ENCODE measurements around the gene TPRG1L. TPM values are rescaled to one million over a fixed set of nuclear protein-coding genes. Genes with fewer than 3 reads are reported as not detected.

Gene TPRG1L
- polyA plus RNA-seq, 1 experiment = 44.2 TPM

GRCh38 chr1:3612123-3612522 is 12.7 kb upstream of the TPRG1L start:
- H3K4me3 ChIP-seq (ENCODE audit: low read depth, low read length) = no peak overlapping the region
- peaks cover 45% of the 10 kb centered on the region for H3K27me3 ChIP-seq (ENCODE audit: control insufficient read depth, insufficient read depth, low read length)
- ChIA-PET CTCF (no interaction called here), POLR2A (no interaction called here)
- TF ChIP-seq CTCF (IDR thresholded peaks at IDR 0.05; ENCODE audit: low read depth, low read length) = no peak
- no peak overlapping the region for H3K27ac ChIP-seq (ENCODE audit: low read depth, low read length)
- no peaks in the 10 kb centered on the region; the same call in 1 of the 2 replicates for H3K9me3 ChIP-seq (ENCODE audit: control insufficient read depth, insufficient read depth, low read length)
- no peak for DNase-seq (ENCODE audit: low read depth, low spot score)

GRCh38 chr1:3614755-3615742 is 9.8 kb upstream of the TPRG1L start:
- no peak for DNase-seq (ENCODE audit: low read depth, low spot score)
- H3K27me3 ChIP-seq (ENCODE audit: control insufficient read depth, insufficient read depth, low read length) = peaks cover 28% of the 10 kb centered on the region
- no peak overlapping the region for H3K4me3 ChIP-seq (ENCODE audit: low read depth, low read length)
- POLR2A ChIA-PET = no interaction called here
- H3K9me3 ChIP-seq (ENCODE audit: control insufficient read depth, insufficient read depth, low read length) = no peaks in the 10 kb centered on the region; the same call in 1 of the 2 replicates
- TF ChIP-seq CTCF (IDR thresholded peaks at IDR 0.05; ENCODE audit: low read depth, low read length) = peak; percentile 60
- H3K27ac ChIP-seq (ENCODE audit: low read depth, low read length) = no peak overlapping the region
- CTCF ChIA-PET = interaction anchor here (0.5 to 2.1 kb wide), 10 partner anchors 11 to 123 kb away, joined by 3 to 9 read pairs (median 3); no protein-coding TSS in a partner anchor

GRCh38 chr1:3616861-3617260 is 8.0 kb upstream of the TPRG1L start:
- Histone ChIP-seq H3K4me3 (ENCODE audit: low read depth, low read length) (no peak overlapping the region), H3K27ac (ENCODE audit: low read depth, low read length) (no peak overlapping the region), H3K27me3 (ENCODE audit: control insufficient read depth, insufficient read depth, low read length) (peaks cover 16% of the 10 kb centered on the region), H3K9me3 (ENCODE audit: control insufficient read depth, insufficient read depth, low read length) (no peaks in the 10 kb centered on the region; the same call in 1 of the 2 replicates)
- no peak for DNase-seq (ENCODE audit: low read depth, low spot score)
- no peak for TF ChIP-seq CTCF (IDR thresholded peaks at IDR 0.05; ENCODE audit: low read depth, low read length)
- POLR2A ChIA-PET = no interaction called here
- CTCF ChIA-PET = interaction anchor here (0.6 to 1.5 kb wide), 3 partner anchors 13 to 164 kb away, joined by 3 to 6 read pairs (median 5); no protein-coding TSS in a partner anchor

GRCh38 chr1:3617806-3618345 is 6.9 kb upstream of the TPRG1L start:
- ChIA-PET POLR2A (no interaction called here), CTCF (interaction anchor here (1.0 to 6.4 kb wide), 6 partner anchors 32 to 165 kb away, joined by 3 to 73 read pairs (median 4); partner anchors contain the start of gene WRAP73)
- DNase-seq (ENCODE audit: low read depth, low spot score) = no peak
- no peak overlapping the region for H3K27ac ChIP-seq (ENCODE audit: low read depth, low read length)
- no peak for TF ChIP-seq CTCF (IDR thresholded peaks at IDR 0.05; ENCODE audit: low read depth, low read length)
- no peaks in the 10 kb centered on the region; the same call in 1 of the 2 replicates for H3K9me3 ChIP-seq (ENCODE audit: control insufficient read depth, insufficient read depth, low read length)
- peaks cover 7% of the 10 kb centered on the region for H3K27me3 ChIP-seq (ENCODE audit: control insufficient read depth, insufficient read depth, low read length)
- H3K4me3 ChIP-seq (ENCODE audit: low read depth, low read length) = no peak overlapping the region
